ENCODE measurements around the gene PDE1C. TPM values are rescaled to one million over a fixed set of nuclear protein-coding genes. Genes with fewer than 3 reads are reported as not detected.
A peak's percentile ranks its signal among the peaks of the same experiment; 100 is the strongest.

PDE1C gene
- total RNA-seq, 1 donor from 2014 or later = 1.2 TPM

GRCh38 chr7:31764462-31764861 is 305.7 kb downstream of the PDE1C start:
- no peak for DNase-seq

GRCh38 chr7:31763548-31763947 is 306.7 kb downstream of the PDE1C start:
- no peak for DNase-seq

GRCh38 chr7:31761646-31762045 is 308.6 kb downstream of the PDE1C start:
- no peak for DNase-seq

GRCh38 chr7:31758755-31759154 is 311.5 kb downstream of the PDE1C start:
- no peak for DNase-seq

- DNase-seq = no peak
Observed at GRCh38 chr7:31751726-31752125, 318.5 kb downstream of the PDE1C start.

GRCh38 chr7:31748084-31748483 is 322.1 kb downstream of the PDE1C start:
- DNase-seq = no peak

- DNase-seq = no peak
Observed at GRCh38 chr7:31747553-31747952, 322.7 kb downstream of the PDE1C start.

- DNase-seq = peak; percentile 87
Observed at GRCh38 chr7:31744294-31744874, 325.8 kb downstream of the PDE1C start.

- DNase-seq = no peak
Observed at GRCh38 chr7:31741852-31742251, 328.4 kb downstream of the PDE1C start.

- DNase-seq = peak; percentile 79
Observed at GRCh38 chr7:31735991-31736982, 333.9 kb downstream of the PDE1C start.

GRCh38 chr7:31734456-31734855 is 335.8 kb downstream of the PDE1C start:
- no peak for DNase-seq

- DNase-seq = no peak
Observed at GRCh38 chr7:31729195-31729804, 340.9 kb downstream of the PDE1C start.

GRCh38 chr7:31724696-31725095 is 345.5 kb downstream of the PDE1C start:
- peak; percentile 46 for DNase-seq

- DNase-seq = no peak
Observed at GRCh38 chr7:31720366-31720765, 349.8 kb downstream of the PDE1C start.

GRCh38 chr7:31716355-31716754 is 353.9 kb downstream of the PDE1C start:
- no peak for DNase-seq

GRCh38 chr7:31710171-31710570 is 360.0 kb downstream of the PDE1C start:
- DNase-seq = no peak

GRCh38 chr7:31707089-31707488 is 363.1 kb downstream of the PDE1C start:
- no peak for DNase-seq

GRCh38 chr7:31705377-31705776 is 364.8 kb downstream of the PDE1C start:
- DNase-seq = no peak

GRCh38 chr7:31702354-31702753 is 367.9 kb downstream of the PDE1C start:
- DNase-seq = no peak
